Neural progenitor cell (in vitro differentiated cells): ENCODE results near the gene ARMH1.

Experiments
- EZH2 ChIP-seq: fragments of 200-600 bp; sonication (generic); IDR thresholded peaks from 2 replicates; pipeline ENCODE4 v1.6.1; 2017; ENCODE audit warnings: antibody characterized with exemption, mild to moderate bottlenecking, moderate library complexity
- TF ChIP-seq, protein P1 (sequence below): fragments of 200-600 bp; sonication (generic); IDR thresholded peaks from 2 replicates; pipeline ENCODE4 v1.5.1; 2017; ENCODE audit warnings: antibody characterized with exemption, mild to moderate bottlenecking

DNA sequence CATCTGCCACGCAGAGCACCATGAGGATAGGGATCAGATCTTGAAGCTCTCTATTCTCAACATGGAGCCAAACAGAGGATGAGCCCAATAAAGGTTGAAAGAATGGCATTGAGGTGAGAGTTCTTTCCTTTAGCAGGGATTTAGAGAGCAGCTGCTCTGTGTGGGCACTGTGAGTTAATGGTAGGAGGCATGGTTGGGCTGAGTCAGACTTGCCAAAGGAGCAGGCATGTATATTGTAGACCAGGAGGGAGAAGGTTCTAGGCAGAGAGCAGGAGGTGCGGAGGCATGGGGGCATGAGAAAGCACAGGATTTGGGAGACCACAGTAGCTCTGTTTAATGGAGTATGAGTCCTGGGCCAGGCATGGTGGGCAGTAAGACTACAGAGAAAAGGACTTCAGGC is 32.3 kb upstream of the ARMH1 start:
- TF ChIP-seq, protein P1, sequence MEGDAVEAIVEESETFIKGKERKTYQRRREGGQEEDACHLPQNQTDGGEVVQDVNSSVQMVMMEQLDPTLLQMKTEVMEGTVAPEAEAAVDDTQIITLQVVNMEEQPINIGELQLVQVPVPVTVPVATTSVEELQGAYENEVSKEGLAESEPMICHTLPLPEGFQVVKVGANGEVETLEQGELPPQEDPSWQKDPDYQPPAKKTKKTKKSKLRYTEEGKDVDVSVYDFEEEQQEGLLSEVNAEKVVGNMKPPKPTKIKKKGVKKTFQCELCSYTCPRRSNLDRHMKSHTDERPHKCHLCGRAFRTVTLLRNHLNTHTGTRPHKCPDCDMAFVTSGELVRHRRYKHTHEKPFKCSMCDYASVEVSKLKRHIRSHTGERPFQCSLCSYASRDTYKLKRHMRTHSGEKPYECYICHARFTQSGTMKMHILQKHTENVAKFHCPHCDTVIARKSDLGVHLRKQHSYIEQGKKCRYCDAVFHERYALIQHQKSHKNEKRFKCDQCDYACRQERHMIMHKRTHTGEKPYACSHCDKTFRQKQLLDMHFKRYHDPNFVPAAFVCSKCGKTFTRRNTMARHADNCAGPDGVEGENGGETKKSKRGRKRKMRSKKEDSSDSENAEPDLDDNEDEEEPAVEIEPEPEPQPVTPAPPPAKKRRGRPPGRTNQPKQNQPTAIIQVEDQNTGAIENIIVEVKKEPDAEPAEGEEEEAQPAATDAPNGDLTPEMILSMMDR, result no peak
- TF ChIP-seq EZH2, result no peak
